ENCODE data around the gene PTPRN2. TPM values are rescaled to one million over a fixed set of nuclear protein-coding genes. Genes with fewer than 3 reads are reported as not detected.

PTPRN2 gene
- total and polyA plus RNA-seq, 9 of the 15 experiments (the other 6 are each of a cell fraction or from before 2014, with no cell fraction given) = not detected

- TF ChIP-seq EWSR1 (IDR thresholded peaks at IDR 0.05; ENCODE audit: borderline replicate concordance, low read depth, partially characterized antibody) = no peak
- TF ChIP-seq HES1 (IDR thresholded peaks at IDR 0.05; ENCODE audit: low read depth) = no peak
- TF ChIP-seq TRIM24 (IDR thresholded peaks at IDR 0.05) = no peak
- TF ChIP-seq ARID4B (CRISPR knock-in tag; IDR thresholded peaks at IDR 0.05) = no peak
- TF ChIP-seq SMC3 (conservative IDR thresholded peaks at IDR 0.05; ENCODE audit: insufficient read depth, low read depth, low read length) = no peak
- TF ChIP-seq PRPF4 (IDR thresholded peaks at IDR 0.05; ENCODE audit: insufficient read depth, low read depth, low read length, poor library complexity, severe bottlenecking) = no peak
Measured at GRCh38 chr7:158056761-158057160, 530.9 kb downstream of the PTPRN2 start (continued).
